ENCODE results near the gene PHACTR1.

PHACTR1 gene

DNA sequence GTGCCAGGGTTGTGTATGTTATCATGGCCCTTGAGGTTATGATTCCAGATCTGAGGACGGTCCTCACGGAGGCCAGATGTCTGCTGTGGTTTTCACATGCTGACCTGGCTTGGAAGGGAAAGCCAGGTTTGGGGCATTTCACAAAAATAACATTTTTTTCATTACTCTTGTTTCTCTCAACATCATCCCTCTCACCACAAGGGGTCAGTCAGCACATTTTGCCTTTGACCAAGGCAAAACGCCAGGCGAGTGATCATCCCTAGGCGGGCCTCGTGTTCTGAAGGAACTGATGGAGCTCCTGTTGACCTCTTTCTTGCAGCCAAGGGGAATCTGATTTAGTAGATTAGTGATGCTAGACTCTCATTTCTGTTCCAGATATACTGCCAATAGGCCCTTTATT is 478.3 kb downstream of the PHACTR1 start:
- Histone ChIP-seq H3K4me3 (ENCODE audit: low read length) (no peak overlapping the region), H3K9ac (ENCODE audit: low read length) (no peak overlapping the region), H3K79me2 (ENCODE audit: low read length) (no peaks in the 10 kb centered on the region), H2AFZ (ENCODE audit: low read depth, low read length) (no peak overlapping the region), H3K27me3 (ENCODE audit: low read depth, low read length) (peaks cover 19% of the 10 kb centered on the region), H3K9me3 (ENCODE audit: insufficient read depth, low read length) (no peaks in the 10 kb centered on the region), H3K36me3 (replicated peaks; ENCODE audit: low read depth, low read length) (no peaks in the 10 kb centered on the region), H3K4me1 (ENCODE audit: low read length) (no peaks in the 10 kb centered on the region), H3K4me2 (ENCODE audit: low read length) (no peak overlapping the region), H3K27ac (ENCODE audit: low read length) (no peak overlapping the region), H4K20me1 (ENCODE audit: insufficient read depth, low read length) (no peaks in the 10 kb centered on the region)
- TF ChIP-seq CTCF (IDR thresholded peaks at IDR 0.05; ENCODE audit: low read depth, low read length) (peak; percentile 59), EZH2phosphoT487 (IDR thresholded peaks at IDR 0.05; ENCODE audit: low read depth) (no peak)

DNA sequence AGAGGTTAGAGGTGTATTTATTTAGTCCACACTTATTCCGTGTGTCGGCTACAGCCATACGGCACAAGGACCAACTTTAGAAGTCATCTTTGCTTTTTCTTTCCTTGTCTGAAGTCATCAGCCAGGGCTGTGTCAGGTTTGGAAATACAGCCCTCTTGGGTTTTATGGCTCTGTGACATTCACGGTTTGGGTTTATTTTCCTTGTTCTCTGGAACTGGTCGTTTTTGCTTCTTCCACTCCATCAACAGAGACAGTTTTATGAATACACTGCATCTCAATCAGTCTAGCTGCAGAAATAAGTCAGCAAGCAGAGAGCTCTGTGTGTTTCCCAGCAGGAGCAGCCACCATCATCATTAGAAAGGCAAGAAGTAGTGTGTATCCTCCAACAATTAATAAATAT is 479.2 kb downstream of the PHACTR1 start:
- no peaks in the 10 kb centered on the region for H4K20me1 ChIP-seq (ENCODE audit: insufficient read depth, low read length)
- H3K9ac ChIP-seq (ENCODE audit: low read length) = no peak overlapping the region
- H3K4me2 ChIP-seq (ENCODE audit: low read length) = no peak overlapping the region
- H3K36me3 ChIP-seq (replicated peaks; ENCODE audit: low read depth, low read length) = no peaks in the 10 kb centered on the region
- TF ChIP-seq EZH2phosphoT487 (IDR thresholded peaks at IDR 0.05; ENCODE audit: low read depth) (no peak), CTCF (IDR thresholded peaks at IDR 0.05; ENCODE audit: low read depth, low read length) (no peak)
- no peaks in the 10 kb centered on the region for H3K9me3 ChIP-seq (ENCODE audit: insufficient read depth, low read length)
- H3K27ac ChIP-seq (ENCODE audit: low read length) = no peak overlapping the region
- peaks cover 19% of the 10 kb centered on the region for H3K27me3 ChIP-seq (ENCODE audit: low read depth, low read length)
- H3K79me2 ChIP-seq (ENCODE audit: low read length) = no peaks in the 10 kb centered on the region
- no peak overlapping the region for H3K4me3 ChIP-seq (ENCODE audit: low read length)
- H3K4me1 ChIP-seq (ENCODE audit: low read length) = no peaks in the 10 kb centered on the region
- no peak overlapping the region for H2AFZ ChIP-seq (ENCODE audit: low read depth, low read length)

DNA sequence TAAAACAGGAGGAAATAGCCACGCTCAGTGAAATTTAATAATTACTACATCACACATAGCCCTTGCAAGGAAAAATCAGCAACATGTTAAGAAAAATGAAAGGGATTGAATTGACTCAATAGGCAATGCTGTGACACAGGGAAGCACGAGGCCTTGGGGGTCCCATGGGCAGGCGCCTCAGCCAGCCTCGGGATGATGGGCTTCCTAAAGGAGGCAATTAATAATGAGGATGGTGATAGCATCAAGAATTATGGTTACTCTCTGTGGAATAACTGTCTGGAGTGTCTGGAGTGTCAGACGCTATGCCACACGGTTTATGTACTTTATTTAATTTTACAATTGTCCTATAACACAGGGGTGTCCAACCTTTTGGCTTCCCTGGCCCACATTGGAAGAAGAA is 481.6 kb downstream of the PHACTR1 start:
- Histone ChIP-seq H4K20me1 (ENCODE audit: insufficient read depth, low read length) (no peaks in the 10 kb centered on the region), H3K4me3 (ENCODE audit: low read length) (no peak overlapping the region), H3K27me3 (ENCODE audit: low read depth, low read length) (peaks cover 2% of the 10 kb centered on the region; the same call in 1 of the 2 replicates), H3K4me1 (ENCODE audit: low read length) (no peaks in the 10 kb centered on the region), H3K36me3 (replicated peaks; ENCODE audit: low read depth, low read length) (no peaks in the 10 kb centered on the region), H3K4me2 (ENCODE audit: low read length) (no peak overlapping the region), H3K27ac (ENCODE audit: low read length) (no peak overlapping the region), H3K9me3 (ENCODE audit: insufficient read depth, low read length) (no peaks in the 10 kb centered on the region), H3K79me2 (ENCODE audit: low read length) (no peaks in the 10 kb centered on the region), H3K9ac (ENCODE audit: low read length) (no peak overlapping the region), H2AFZ (ENCODE audit: low read depth, low read length) (no peak overlapping the region)
- no peak for TF ChIP-seq CTCF (IDR thresholded peaks at IDR 0.05; ENCODE audit: low read depth, low read length)
- no peak for TF ChIP-seq EZH2phosphoT487 (IDR thresholded peaks at IDR 0.05; ENCODE audit: low read depth)

GRCh38 chr6:13201336-13201735 is 484.8 kb downstream of the PHACTR1 start:
- H3K27me3 ChIP-seq (ENCODE audit: low read depth, low read length) = peaks cover 6% of the 10 kb centered on the region; the same call in 1 of the 2 replicates
- H2AFZ ChIP-seq (ENCODE audit: low read depth, low read length) = no peak overlapping the region
- TF ChIP-seq CTCF (IDR thresholded peaks at IDR 0.05; ENCODE audit: low read depth, low read length) (no peak), EZH2phosphoT487 (IDR thresholded peaks at IDR 0.05; ENCODE audit: low read depth) (no peak)
- no peak overlapping the region for H3K4me2 ChIP-seq (ENCODE audit: low read length)
- no peaks in the 10 kb centered on the region for H4K20me1 ChIP-seq (ENCODE audit: insufficient read depth, low read length)
- H3K4me1 ChIP-seq (ENCODE audit: low read length) = no peaks in the 10 kb centered on the region
- H3K4me3 ChIP-seq (ENCODE audit: low read length) = no peak overlapping the region
- H3K9ac ChIP-seq (ENCODE audit: low read length) = no peak overlapping the region
- no peaks in the 10 kb centered on the region for H3K79me2 ChIP-seq (ENCODE audit: low read length)
- H3K36me3 ChIP-seq (replicated peaks; ENCODE audit: low read depth, low read length) = no peaks in the 10 kb centered on the region
- H3K27ac ChIP-seq (ENCODE audit: low read length) = no peak overlapping the region
- H3K9me3 ChIP-seq (ENCODE audit: insufficient read depth, low read length) = no peaks in the 10 kb centered on the region

All from OCI-LY3 (cell line).